ENCODE data around the gene CBX5.
"Not testable (repeated sequence)": the region's sequence is repeated elsewhere in the genome, so short reads cannot be mapped to it uniquely, and the experiment has no call there.

Gene CBX5

DNA sequence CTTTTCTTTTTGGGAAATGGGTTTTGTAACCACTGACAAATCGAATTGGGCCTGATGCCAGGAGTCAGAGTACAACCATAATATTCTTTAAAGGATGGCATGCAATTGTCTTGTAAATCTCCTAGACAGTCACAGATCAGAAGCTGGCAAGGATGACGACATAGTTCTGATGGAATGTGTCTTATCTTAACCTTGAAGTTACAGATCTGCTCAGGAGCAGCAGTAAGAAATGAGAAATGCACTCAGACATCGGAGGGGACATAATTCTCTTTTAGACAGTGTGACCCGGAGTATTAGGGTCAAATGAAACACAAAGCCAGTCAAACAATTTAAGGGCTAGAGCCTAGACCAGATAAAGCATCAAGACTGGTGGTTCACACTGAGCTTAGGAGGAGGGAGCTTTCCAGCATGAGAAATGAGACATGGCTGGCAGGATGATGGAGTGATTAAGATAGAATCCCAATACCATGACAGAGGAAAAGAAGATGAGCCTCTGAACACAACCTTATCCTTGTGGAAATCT lies 17.5 kb downstream of the CBX5 start:
- DNase-seq: no peak

DNA sequence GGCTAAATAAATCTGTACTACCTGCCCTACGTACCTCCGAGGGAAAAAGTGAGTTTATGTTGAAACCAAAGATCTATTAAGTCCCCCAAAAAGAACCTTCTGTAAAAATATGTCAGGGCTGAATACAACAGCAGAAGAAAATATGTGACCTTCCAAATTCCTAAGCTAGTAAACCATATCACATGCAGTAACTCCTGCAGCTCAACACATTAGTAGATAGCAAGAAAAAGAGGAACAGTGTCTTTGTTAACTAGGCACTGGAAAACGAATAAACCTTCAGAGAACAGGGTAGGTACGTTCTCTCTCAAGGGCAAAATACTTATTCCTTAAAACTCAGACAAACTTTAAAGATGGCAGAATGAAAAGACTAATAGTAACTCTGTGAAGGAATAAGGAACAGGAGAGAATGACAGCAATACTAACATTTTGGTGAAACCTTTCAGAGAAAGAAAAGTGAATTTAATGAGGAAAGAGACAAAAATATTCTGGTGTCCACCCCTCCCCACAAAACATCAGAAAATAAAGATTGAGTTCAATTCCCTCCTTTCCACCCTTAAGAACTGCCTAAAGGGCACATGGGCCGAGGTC lies 18.0 kb downstream of the CBX5 start:
- no peak for DNase-seq

- DNase-seq: peak; percentile 96
Measured at GRCh38 chr12:54259194-54260011, 20.5 kb downstream of the CBX5 start.

- no peak for DNase-seq
Measured at GRCh38 chr12:54258201-54258681, 21.7 kb downstream of the CBX5 start.

GRCh38 chr12:54257332-54257731 lies 22.6 kb downstream of the CBX5 start:
- DNase-seq: no peak

- no peak for DNase-seq
Measured at GRCh38 chr12:54253240-54253639, 26.7 kb downstream of the CBX5 start.

- DNase-seq: peak; percentile 56
Measured at GRCh38 chr12:54251667-54252284, 28.1 kb downstream of the CBX5 start.

DNA sequence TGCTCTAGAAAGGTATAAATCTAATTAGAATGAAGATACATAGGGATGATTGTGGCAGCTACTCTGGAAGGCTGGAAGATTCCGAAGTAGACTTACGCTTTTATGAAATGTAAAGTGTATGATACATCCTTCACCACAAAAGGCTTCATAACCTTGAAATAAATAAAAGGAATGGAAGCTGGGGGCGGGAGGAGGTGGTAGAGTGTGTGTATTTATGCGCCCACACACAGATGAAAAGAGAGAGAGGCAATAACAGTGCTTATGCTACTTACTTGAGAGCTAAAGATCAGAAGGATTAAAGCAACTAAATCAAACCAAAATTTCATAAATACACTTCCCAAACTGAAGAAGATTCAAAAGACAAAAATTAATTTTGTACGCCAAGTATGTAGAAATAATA lies 30.4 kb downstream of the CBX5 start:
- no peak for DNase-seq

DNA sequence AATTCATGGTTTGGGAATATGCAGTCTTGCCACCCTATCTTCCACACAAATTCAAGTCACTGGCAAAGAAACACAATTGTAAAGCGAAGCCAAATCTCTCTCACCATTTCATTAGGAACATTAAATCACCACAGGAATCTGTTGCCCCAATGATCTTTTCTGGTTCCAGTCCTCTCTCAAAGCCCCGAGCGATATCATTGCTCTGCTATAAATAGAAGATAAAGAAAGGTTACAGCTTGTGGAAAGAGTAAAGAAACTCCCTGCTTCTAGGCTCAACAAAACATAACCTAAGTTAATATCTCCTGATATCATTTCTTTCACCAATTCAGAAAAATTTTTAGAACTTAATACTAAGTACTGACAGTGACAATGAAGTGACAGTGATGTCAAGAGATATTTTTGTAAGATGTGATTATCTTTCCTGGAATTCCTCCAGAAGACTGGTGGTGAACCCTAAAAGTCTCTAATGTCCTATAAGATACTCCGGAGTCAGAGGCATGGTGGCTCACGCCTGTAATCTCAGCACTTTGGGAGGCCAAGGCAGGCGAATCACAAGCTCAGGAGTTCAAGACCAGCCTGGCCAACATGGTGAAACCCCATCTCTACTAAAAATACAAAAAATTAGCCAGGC lies 33.8 kb downstream of the CBX5 start:
- no peak for DNase-seq

- DNase-seq: no peak
Measured at GRCh38 chr12:54240971-54241588, 38.8 kb downstream of the CBX5 start.

- DNase-seq: no peak
Measured at GRCh38 chr12:54240129-54240528, 39.8 kb downstream of the CBX5 start.

- no peak for DNase-seq
Measured at GRCh38 chr12:54239620-54240019, 40.3 kb downstream of the CBX5 start.

DNA sequence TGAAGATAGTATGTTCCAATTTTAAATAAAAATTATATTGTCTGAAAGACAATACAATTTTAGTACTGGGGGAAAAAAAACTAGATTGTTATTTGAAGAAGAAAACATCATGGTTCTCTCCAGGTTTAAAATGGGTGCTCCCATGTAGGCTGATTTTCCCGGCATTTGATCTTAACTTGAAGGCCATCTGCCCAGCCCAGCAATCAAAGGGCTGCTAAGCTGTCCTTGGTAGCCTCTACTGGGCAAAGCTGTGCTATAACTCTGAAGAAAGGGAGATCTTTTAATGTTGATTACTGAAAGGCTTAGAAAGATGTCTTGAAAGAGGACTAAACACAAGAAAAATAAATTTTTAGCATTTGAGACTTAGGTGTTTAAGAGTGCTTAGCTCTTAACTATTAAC lies 41.4 kb downstream of the CBX5 start:
- DNase-seq: no peak

DNA sequence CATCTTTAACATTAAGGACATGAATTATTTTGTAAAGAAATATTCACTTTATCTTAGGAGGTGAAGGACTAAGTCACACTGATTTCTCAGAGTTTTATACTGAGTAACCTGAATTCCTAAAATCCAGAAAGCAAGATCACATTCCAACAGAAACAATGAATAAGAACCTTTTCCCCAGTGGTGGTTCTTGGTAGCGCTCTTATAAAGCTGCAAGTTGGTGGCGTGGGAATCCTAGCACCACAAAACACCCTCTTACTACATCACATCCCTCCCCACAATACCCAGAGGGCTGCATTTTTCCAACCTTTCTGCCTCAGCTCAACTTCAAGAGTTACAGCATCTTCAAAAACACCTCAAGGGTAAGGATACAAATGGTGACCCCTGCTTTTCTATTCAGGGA lies 47.1 kb downstream of the CBX5 start:
- DNase-seq: no peak

DNA sequence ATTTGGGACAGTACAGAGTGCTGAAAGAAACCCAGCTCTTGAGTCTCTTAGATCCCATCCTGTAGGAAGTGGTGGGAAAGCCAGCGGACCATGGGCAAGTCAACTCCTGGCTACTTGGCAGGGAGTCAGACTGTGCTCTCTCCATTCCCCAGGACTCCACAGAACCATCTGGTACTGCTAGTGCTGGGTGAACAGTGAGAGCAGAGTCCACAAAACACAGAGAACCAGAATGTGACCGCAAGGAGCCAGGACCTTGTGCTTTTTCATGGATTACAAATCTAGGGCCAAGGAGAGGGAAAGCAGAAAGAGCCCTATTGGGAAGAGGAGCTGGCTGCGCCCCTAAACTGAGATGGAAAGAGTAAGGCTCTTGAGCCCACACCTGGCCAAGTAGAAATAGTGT lies 48.7 kb downstream of the CBX5 start:
- not testable (repeated sequence) for DNase-seq

- no peak for DNase-seq
Measured at GRCh38 chr12:54230555-54230954, 49.4 kb downstream of the CBX5 start.

GRCh38 chr12:54229624-54230212 lies 50.2 kb downstream of the CBX5 start:
- DNase-seq: no peak

DNA sequence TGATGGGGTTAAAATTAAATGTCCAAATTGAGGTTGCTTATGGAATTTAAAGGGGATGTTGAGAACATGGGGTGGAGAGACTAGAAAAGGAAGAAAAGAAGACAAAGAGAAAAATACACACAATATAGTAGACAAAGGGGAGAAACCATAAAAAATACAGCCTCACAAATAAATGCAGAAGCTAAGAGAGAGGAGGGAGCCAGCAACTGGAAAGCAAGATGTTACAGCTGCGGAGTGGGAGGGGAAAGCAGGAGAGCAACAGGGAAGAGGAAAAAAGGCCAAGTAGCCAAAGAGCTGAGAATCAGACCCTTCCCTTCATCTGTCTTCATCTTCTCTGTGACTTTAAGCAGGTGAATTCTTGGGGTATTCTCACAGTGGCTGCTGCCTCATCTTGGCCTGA lies 51.5 kb downstream of the CBX5 start:
- DNase-seq: no peak

DNA sequence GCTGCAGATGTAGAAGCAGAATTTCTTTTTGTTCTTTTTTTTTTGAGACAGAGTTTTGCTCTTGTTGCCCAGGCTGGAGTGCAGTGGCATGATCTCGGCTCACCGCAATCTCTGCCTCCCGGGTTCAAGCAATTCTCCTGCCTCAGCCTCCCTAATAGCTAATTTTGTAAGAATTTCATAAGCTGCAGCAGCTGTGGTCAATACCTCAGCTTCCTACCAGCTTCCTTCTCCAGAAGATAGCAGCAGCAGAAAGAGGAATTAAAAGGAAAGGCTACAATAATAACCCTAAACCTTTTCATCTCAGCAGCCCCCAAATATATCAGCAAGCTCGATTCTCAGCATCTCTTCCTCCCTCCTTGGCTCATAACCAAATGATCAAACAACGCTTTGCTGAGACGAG lies 52.0 kb downstream of the CBX5 start:
- not testable (repeated sequence) for DNase-seq

DNA sequence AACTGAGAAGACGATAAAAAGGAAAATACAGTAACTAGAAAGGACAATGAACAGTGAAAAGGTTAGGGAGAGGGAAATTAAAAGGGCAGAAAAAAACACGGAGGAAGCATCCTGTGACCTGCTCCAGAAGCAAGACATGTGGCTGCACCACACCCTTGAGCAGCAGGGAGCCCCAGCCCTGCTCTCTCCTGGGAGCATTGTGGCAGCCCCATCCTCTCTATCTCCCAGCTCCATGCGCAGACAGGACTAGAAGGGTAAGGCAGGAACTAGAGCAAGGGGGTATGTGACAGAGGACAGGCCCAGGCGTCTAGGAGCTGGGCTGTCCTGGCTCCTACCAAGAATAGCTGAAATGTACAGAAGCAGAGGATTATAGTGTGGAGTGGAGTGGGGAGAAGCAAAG lies 52.5 kb downstream of the CBX5 start:
- DNase-seq: no peak

GRCh38 chr12:54225666-54226065 lies 54.3 kb downstream of the CBX5 start:
- no peak for DNase-seq

DNA sequence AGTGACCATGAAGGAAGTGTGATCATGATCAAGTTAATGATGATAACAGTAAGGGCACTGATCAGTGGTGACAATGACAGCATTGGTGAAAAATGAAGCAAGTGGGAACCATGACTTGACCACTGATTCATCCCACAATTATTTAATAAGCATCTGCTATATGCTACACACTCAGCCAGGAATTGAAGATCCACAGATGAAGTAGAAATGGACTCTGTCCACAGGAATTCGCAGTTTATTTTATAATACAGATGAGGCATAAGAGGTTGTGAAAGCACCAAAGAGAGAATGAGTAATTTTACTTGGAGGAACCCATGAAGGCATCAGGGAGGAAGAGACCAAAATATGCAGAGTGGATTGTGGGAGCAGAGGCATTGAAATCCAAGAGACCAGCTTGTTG lies 57.3 kb downstream of the CBX5 start:
- DNase-seq: no peak

Measured in NCI-H2029 (cell line).